GM18499 (cell line): ENCODE measurements around the gene SCRN3.
"Not testable (repeated sequence)": the region's sequence is repeated elsewhere in the genome, so short reads cannot be mapped to it uniquely, and the experiment has no call there.

Source experiments
- ATAC-seq: cut with Tn5 transposase; IDR thresholded peaks from one replicate; pipeline ENCODE4 v1.9.1; 2021; ENCODE audit warnings: moderate number of reproducible peaks; ENCODE audit not compliant: insufficient read depth, unreplicated experiment

SCRN3 gene

GRCh38 chr2:174395284-174395968, at the start of gene SCRN3:
SCRN3 (plus strand) TSS chr2:174395730; CDS start chr2:174398284, 2,554 bp downstream.
- ATAC-seq: peak; percentile 88

- ATAC-seq: no peak
These were observed 45.5 kb upstream of the SCRN3 start for GRCh38 chr2:174350018-174350417.

- ATAC-seq: no peak
These were observed 44.8 kb upstream of the SCRN3 start for GRCh38 chr2:174350593-174351181.

- ATAC-seq: no peak
These were observed 42.5 kb upstream of the SCRN3 start for GRCh38 chr2:174353004-174353403.

- ATAC-seq: no peak
These were observed 39.2 kb upstream of the SCRN3 start for GRCh38 chr2:174356347-174356746.

GRCh38 chr2:174359663-174360062, 35.9 kb upstream of the SCRN3 start:
- ATAC-seq: not testable (repeated sequence)

- ATAC-seq: no peak
These were observed 32.6 kb upstream of the SCRN3 start for GRCh38 chr2:174362949-174363348.

GRCh38 chr2:174363492-174364225, 31.9 kb upstream of the SCRN3 start:
- not testable (repeated sequence) for ATAC-seq

GRCh38 chr2:174364628-174365027, 30.9 kb upstream of the SCRN3 start:
- no peak for ATAC-seq

- ATAC-seq: no peak
These were observed 30.0 kb upstream of the SCRN3 start for GRCh38 chr2:174365571-174365970.

GRCh38 chr2:174368691-174369090, 26.8 kb upstream of the SCRN3 start:
- ATAC-seq: no peak

- no peak for ATAC-seq
These were observed 18.6 kb upstream of the SCRN3 start for GRCh38 chr2:174376967-174377366.

GRCh38 chr2:174383796-174384195, 11.7 kb upstream of the SCRN3 start:
- no peak for ATAC-seq

GRCh38 chr2:174385201-174385600, 10.3 kb upstream of the SCRN3 start:
- ATAC-seq: no peak

- not testable (repeated sequence) for ATAC-seq
These were observed 6.8 kb upstream of the SCRN3 start for GRCh38 chr2:174388706-174389105.

- no peak for ATAC-seq
These were observed 6.0 kb upstream of the SCRN3 start for GRCh38 chr2:174389542-174389941.

- ATAC-seq: not testable (repeated sequence)
These were observed 5.2 kb upstream of the SCRN3 start for GRCh38 chr2:174390303-174390702.

GRCh38 chr2:174392706-174393105, 2.8 kb upstream of the SCRN3 start:
- no peak for ATAC-seq

GRCh38 chr2:174395969-174396630, 570 bp downstream of the SCRN3 start:
- ATAC-seq: no peak

- ATAC-seq: no peak
These were observed 2.2 kb downstream of the SCRN3 start for GRCh38 chr2:174397773-174398172.

- no peak for ATAC-seq
These were observed 3.6 kb downstream of the SCRN3 start for GRCh38 chr2:174399171-174399570.
